ENCODE results near the gene ARAP1.

The ARAP1 gene

GRCh38 chr11:72652873-72653630, 99.2 kb downstream of the ARAP1 start:
- FAIRE-seq = no peak

- no peak for FAIRE-seq
These were observed 100.1 kb downstream of the ARAP1 start for GRCh38 chr11:72652133-72652532.

GRCh38 chr11:72649215-72649976, 102.8 kb downstream of the ARAP1 start:
- no peak for FAIRE-seq

- FAIRE-seq = no peak
These were observed 103.6 kb downstream of the ARAP1 start for GRCh38 chr11:72648384-72649136.

GRCh38 chr11:72647882-72648281, 104.3 kb downstream of the ARAP1 start:
- FAIRE-seq = no peak

- no peak for FAIRE-seq
These were observed 105.7 kb downstream of the ARAP1 start for GRCh38 chr11:72646472-72646871.

GRCh38 chr11:72646024-72646423, 106.2 kb downstream of the ARAP1 start:
- no peak for FAIRE-seq

GRCh38 chr11:72643547-72643946, 108.7 kb downstream of the ARAP1 start:
- no peak for FAIRE-seq

GRCh38 chr11:72642884-72643522, 109.2 kb downstream of the ARAP1 start:
- no peak for FAIRE-seq

GRCh38 chr11:72642043-72642883, 109.9 kb downstream of the ARAP1 start:
- FAIRE-seq = no peak

- FAIRE-seq = no peak
These were observed 110.6 kb downstream of the ARAP1 start for GRCh38 chr11:72641522-72642042.

- FAIRE-seq = no peak
These were observed 112.5 kb downstream of the ARAP1 start for GRCh38 chr11:72639502-72640375.

- no peak for FAIRE-seq
These were observed 114.3 kb downstream of the ARAP1 start for GRCh38 chr11:72637926-72638325.

GRCh38 chr11:72637198-72637597, 115.0 kb downstream of the ARAP1 start:
- no peak for FAIRE-seq

- no peak for FAIRE-seq
These were observed 115.8 kb downstream of the ARAP1 start for GRCh38 chr11:72636376-72636775.

- no peak for FAIRE-seq
These were observed 116.3 kb downstream of the ARAP1 start for GRCh38 chr11:72635933-72636332.

GRCh38 chr11:72635309-72635915, 116.8 kb downstream of the ARAP1 start:
- FAIRE-seq = no peak
